D341Med (cell line): ENCODE data around the gene PRM1.

ENCODE experiments used
- DNase-seq: peaks from one replicate; pipeline ENCODE4 v3.0.0; 2012; ENCODE audit warnings: low spot score

The PRM1 gene

DNA sequence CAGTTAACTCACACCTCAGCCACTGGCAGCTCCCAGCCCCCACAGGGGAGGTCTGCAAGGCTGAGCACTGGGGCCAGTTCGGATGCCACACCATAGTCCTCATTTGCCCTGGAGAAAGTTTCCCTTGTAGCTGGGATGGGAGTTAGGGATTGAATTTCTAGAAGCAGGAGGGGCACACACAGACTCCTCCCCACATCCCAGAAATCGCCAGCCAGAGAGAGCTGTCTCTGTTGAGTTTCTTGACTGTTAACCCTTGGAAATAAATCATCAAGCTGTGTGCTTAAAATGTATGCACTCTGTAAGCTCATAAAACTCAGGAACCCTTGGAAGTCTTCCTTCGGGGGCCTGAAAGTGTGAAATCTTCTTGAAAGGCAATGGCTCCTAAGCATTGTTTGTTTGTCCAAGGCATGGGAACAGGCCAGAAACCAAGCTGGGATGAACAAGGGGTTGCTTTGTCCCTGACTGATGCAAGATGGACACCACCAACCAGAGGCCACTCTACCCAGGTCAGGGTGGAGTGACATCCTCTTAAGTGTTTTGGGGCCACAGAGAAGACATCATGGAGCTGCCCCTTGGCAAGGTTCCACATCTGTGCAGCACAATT is 7.3 kb downstream of the PRM1 start:
- DNase-seq, result no peak

DNA sequence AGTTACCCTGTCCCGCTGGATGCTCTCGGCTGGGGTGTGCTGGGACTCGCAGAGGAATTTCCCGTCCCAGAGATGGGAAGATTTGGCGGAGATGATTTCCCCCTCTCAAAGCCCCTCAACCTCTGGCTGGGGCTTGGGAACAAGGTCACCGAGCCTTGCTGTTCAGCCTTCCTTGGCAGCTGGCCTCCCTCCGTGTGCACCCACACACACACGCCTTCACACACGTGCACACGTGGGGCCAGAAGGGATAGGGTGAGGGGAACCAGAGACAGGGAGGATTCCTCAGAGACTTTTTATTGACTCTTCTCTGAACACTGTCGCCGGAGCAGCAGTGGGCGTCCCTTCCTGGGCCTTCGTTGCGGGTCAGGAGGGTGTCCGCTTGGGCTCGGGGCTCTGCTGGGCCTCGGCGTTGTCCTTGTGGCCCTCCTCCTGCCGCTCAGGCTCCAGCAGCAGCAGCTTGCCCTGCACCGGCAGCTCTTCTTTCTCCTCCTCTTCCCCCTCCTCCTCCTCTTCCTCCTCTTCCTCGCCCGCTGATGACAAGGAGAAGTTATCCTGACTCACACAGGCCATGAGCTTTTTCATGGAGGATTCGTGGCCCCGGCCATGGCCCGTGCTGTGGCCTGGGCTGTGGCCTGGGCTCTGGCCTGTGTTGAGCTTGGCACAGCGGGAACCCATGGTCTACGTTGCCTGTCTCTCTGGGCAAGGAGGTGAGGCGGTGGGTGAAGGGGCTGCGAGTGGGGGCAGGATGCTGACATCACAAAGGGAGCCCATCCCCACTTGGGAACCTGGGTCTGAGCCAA is 8.0 kb downstream of the PRM1 start, which contains the start of gene PRM3:
Gene PRM3 (minus strand): TSS at position 709 of the 800 bp plus-strand sequence. CDS start 34 bp downstream, at position 675.
- DNase-seq, result no peak

DNA sequence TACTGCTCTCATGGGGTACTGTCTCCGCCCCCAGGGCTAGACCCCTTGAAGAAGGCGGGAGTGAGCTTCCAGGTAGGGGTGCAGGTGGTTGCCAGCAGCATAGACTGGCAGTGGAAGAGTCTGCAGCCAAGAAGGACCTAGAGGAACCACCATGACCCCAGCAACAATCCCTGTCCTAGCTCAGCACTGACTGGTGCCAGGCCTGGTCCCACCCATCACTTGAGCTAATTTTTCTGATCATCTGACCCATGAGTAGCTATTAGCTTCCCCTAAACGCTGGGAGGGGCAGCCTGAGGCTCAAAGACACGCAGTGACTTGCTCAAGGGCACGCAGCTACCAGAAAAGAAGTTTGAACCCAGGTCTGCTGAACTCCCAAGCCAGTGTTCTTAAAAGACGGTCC is 8.6 kb downstream of the PRM1 start:
- DNase-seq, result no peak

DNA sequence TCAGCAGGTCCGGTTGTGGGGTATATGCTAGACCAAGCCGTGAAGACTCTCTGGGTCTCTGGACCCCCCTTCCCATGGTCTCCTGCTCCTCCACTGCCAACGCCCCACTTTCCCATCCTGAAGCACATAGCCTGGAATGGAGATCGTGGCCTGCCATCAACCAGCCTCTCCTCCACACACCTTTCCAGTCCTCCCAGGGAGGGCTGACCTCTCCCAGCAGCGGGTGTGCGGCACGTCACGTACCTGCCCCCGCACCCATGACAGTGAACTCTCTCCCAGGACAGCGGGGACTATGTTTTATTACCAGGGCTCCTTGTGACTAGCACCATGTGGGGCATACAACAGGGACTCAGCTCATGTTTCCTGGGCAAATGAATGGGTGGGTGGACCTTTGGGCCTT is 9.5 kb downstream of the PRM1 start:
- DNase-seq, result no peak

DNA sequence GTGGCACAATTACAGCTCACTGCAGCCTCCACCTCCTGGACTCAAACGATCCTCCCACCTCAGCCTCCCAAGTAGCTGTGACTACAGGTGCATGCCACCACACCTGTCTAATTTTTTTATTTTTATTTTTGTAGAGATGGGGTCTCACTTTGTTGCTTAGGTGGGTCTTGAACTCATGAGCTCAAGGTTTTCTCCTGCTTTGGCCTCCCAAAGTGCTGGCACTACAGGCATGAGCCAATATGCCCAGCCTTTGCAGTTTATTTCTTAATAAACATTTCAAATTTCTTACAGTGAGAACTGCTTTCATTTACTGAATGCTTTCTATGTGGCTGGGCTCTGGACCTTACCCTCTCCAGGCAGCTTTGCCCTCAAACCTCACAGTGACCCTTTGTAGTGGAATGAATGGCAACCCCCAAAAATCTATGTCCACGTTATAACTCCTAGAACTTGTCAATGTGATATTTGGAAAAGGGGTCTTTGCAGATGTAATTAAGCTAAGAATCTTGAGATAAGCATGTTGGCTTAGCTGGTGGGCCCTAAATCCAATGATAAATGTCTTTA is 10.4 kb downstream of the PRM1 start:
- no peak for DNase-seq

DNA sequence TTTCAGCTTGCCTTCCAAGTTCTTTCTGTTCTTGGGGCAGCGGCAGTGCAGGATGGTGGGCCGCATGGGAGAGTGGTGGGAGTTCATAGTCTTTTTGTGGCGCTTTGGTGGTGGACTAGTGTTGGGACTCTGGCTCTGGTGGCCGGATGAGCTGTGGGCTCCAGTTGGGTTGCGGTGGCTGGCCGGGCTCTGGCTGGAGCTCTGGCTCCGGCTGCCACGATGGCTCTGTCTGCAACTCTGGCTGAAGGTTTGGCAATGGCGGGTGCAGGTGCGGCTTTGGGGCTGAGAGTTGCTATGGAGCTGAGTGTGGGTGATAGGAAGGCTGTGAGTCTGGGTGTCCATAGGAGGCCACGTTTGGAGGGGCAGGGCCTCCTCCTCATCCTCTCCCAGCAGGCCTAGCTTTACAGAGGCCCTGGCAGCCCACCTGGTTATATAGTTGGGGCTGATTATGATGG is 12.2 kb downstream of the PRM1 start, which contains the start of gene TNP2:
Gene TNP2 (minus strand): TSS at position 405 of the 455 bp plus-strand sequence. CDS start 63 bp downstream, at position 342.
- DNase-seq, result no peak

DNA sequence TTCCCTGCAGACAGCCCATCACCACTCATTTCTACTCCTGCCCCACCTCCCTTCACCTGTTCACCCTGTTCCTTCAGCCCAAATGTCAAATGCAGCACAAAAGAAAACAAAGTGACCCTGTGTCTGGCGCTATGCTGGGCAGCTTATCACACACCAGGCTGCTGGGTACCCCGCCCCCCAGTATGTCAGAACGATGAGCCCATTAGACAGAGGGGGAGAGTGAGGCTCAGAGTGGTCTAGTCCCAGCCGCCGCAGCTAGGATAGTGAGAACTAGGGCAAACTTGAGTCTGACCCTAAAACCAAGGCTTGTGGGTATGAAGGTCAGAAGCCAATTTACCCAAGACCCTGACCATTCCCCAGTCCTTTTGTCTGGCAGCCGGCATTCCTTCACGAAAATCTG is 16.0 kb downstream of the PRM1 start:
- no peak for DNase-seq

DNA sequence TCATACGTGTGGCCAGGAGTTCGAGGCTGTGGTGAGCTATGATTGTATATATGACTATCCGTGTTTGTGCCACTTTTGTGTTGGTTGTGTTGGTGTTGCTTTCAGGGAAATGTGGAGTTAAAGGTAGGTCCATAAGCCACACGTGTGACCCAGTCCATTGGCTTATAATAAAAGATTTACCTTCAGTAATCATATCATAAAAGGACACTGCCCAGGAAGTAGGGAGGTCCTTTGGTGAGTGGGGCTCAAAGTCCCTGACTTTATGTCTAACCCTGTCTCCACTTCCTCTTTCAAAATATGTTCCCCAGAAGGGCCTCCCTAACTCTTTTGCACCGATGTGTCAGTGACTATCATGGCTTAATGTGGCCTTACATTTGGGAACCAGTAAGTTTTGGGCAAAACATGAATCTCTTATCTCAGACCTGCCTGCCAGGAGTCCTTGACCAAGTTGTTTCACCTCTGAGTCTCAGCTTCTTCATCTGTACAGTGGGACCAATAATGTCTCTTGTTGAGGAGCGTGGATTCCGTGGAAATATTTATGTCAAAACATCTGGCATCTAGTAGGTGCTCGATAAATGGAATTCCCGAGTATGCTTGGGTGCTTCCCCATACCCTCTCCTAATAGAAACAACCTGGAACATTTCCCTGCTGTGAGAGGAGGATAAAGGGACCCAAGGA is 16.8 kb downstream of the PRM1 start:
- DNase-seq, result no peak

DNA sequence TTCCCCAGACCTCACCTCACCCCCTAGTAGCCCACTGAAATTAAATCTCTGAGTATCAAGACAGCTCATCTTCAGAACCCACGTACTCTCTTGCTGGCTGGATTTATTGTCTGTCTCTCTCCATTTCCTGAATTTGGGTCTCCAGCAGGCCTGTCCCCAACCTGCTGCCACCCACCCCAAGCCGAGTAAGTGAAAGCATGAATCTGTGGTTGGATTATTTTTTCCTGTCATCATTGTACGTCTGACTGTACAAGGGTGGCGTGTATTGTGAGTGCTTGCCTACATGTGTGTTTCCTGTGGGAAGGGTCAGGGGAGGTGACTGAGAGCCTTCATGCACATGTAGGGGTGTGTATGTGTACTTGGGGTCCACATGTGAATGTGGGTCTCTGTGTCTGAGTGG is 17.4 kb downstream of the PRM1 start:
- DNase-seq, result no peak

DNA sequence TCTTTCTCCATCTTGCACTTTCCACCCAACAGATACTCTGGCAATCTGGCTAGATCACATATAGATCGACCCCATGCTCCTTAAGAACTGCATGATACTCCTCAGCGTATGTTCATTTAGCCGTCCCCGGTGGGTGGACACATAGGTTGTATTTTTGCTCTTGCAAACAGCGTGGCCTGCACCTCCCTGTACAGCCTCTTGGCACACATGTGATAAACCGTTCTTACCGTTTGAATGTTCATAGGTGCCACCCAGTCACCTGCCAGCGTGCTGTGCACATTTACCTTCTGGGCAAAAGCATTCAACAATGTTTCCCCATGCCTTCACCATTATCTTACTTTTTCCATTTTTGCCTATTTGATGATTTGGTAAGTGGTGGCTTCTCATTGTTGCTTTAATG is 18.2 kb downstream of the PRM1 start:
- DNase-seq, result no peak

DNA sequence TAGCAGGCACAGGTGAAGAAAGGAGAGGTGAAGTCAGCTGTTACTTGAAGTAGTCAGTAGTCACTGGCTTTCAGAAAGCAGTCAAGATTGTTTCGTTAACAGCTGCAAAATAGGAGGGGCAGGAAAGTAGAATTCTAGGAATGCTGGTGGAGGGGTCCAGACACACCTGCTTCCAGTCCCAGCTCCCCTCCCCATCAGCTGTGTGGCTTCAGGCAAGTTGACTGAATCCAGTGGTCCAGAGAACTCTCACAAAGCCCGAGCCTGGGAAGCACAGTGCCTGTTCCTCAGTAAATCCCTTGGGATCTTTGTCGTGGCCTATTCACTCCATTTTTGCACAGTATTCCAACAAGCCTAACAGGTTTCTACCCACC is 20.5 kb downstream of the PRM1 start:
- no peak for DNase-seq

DNA sequence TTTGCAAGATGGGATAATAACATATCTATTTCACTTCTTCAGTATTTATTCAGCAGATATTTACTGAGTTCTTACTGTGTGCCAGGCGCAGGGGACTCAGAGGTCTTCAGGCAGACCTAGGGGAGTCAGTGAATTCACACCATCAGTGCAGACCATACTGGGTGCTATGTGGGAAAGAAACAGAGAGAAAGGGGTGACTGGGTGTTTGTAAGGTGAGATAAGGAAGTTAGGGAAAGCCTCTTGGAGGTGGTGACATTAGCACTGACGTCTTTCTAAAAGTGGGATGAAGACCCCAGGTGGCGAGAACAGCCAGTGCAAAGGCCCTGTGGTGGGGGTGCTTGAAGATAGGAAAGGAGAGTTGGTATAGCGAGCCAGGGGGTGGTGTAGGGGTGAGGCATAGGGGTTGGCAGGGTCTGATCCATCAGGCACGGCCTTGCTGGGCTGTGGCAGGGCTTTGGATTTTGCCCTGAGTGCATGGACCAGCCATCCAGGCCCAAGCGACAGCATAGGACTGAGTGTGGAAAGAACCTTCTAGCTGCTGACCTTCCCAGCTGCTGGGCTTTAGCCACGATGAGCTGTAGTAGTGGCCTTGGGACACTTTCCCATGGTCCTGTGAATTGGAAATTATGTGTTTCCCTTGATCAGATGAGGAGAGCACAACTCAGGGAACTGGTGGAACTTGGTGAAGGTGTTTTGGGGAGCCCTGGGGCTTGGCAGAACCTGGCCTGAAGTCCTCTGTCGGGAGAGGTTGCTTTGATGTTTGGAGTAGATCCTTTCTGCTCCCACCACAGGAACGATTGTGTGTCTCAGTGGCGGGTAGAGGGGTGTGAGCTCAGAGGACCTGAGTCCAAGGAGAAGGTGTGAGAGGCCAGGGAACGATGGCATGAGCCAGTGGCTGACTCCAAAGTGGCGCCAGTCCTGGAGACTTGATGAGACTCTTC is 21.2 kb downstream of the PRM1 start:
- DNase-seq, result no peak

DNA sequence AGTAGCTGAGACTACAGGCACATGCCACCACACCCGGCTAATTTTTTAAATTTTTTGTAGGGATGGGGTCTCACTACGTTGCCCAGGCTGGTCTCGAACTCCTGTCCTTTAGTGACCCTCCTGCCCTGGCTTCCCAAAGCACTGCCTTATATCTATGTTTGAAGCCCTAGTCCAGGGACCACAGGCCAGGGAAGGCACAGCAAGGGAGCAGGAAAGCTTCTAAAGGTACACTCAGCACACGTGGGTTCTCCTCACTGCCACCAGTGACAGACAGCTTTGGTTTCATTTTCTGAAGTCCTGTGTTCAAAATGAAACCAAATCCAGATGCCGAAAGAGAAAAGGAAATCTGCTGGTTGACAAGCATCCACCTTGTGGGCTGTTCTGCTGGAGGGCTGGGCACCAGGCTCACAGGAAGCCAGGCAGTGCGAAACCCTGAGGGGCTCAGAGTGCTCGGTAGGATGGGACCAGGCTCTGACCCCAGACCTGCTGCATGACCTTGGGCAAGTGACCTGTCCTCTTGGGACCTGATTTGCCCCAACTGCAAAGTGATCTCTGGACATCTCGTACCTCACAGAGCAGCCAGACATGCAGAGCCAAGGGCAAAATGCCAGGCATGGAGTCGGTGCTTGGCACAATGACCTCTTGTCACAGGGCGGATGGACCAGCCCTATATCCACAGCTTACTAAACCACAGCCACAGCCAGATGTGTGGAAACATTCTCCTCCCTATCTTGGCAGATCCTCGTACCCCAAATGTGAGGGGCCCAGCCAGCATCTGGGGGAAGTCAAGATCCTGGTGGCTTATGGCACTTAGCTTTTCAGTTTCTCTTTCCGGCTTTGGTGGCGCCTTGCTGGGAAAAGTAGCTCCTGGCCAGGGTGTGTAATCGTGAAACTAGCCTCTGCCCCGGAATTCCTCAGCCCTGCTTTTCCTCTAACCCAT is 22.3 kb downstream of the PRM1 start:
- DNase-seq, result no peak

DNA sequence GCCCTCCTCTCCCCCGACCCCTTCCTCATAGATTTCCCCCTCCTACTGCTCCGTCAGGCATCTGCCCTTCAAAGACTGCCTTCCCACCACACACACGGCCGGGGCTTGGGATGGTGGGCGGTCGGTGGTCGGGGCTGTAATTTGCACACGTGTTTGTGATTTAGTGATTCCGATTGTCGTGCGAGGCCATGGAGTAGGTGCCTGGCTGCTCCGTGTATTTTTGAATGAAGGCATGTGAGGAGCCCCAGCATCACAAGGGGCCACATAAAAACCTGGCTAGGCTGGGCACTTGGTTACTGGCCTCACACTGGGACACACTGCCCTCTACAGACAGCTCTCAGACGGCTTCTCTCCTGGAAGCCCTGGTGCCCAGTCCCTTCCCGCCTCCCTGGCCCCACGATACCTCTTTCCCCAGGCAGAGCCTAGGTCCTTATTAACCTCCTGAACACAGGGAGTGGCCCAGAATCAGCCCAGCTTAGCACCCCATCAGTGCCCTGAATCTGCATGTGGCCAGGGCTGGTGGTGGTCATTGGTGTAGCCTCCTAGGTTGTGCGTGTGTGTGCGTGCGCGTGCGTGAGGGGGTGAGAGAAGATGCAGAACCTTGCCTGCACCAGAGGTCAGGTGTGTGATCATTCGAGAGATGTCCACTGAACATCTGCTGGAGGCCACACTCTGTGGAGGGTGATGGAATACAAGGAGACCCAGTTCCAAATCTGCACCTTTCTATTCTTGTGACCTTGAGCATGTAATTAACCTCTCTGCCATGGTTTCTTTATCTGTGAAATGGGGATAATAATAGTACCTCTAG is 23.8 kb downstream of the PRM1 start:
- peak; percentile 77 for DNase-seq

DNA sequence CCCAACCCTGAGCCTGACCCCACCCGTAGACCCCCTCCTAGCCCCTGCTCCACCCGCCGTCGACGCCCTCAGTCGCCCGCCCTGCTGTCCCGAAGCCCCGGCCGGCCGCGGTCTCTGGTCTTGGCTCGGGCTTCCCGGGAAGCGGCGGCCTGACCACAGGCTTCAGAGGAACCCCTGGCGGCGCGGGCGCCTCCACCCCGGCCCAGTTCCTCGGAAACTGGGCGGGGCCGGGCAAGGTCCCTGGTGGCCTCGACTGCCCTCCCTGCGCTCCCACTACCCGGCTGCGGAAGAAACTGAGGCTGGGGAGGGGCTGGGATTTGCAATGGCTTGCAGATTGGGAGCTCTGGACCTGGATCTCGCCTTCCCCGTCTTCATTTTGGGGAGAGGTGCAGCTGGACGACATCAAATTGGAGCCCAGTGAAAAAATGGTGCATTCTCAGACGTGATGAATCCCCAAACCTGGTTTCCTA is 24.4 kb downstream of the PRM1 start:
- DNase-seq, result peak; percentile 63

DNA sequence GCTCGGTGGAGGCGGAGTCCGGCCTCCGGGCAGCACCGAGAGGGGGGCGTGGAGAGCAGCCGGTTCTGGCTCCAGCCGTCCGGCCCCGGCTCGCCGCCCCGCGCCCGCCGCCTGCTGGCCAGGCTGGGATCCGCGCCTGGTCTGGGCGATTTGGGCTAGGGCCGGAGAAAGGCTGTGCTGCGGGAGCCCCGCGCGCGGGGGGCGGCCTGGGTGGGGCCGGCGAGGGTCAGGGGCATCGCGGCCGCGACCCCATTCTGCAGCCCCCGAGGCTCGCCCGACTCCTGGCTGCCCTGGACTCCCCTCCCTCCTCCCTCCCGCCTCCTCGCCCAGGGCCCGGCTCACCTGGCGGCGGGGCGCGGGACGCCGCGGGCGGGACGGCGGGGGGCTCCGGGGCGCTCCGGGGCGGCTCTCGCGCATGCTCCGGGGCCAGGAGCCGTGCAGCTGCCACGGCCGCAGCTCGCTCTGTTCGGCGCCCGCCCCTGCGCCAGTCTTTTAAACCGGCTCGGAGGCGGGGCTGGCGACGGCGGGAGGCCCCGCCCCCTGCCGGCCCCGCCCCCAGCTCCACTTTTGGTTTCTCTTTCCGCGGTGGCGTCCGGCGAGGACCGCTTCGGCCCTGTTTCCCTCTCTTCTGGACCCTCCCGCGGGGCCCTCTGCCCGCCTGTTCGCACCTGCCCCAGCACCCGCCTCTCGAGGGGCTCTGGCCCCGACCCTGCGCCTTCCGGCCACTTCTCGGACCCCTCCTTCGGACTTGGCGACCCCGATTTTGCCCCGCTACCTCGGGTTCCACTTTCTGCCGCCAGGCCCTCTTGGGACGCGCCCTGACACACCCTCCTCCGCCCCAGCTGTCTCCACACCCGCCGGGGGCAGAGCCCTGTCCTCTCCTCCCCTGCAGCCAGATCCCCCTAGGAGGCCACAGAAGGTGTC is 25.1 kb downstream of the PRM1 start, which contains the start of gene SOCS1:
Gene SOCS1 (minus strand): TSS at position 468 of the 924 bp plus-strand sequence. CDS start 726 bp downstream, outside the sequence.
- DNase-seq, result peak; percentile 92

DNA sequence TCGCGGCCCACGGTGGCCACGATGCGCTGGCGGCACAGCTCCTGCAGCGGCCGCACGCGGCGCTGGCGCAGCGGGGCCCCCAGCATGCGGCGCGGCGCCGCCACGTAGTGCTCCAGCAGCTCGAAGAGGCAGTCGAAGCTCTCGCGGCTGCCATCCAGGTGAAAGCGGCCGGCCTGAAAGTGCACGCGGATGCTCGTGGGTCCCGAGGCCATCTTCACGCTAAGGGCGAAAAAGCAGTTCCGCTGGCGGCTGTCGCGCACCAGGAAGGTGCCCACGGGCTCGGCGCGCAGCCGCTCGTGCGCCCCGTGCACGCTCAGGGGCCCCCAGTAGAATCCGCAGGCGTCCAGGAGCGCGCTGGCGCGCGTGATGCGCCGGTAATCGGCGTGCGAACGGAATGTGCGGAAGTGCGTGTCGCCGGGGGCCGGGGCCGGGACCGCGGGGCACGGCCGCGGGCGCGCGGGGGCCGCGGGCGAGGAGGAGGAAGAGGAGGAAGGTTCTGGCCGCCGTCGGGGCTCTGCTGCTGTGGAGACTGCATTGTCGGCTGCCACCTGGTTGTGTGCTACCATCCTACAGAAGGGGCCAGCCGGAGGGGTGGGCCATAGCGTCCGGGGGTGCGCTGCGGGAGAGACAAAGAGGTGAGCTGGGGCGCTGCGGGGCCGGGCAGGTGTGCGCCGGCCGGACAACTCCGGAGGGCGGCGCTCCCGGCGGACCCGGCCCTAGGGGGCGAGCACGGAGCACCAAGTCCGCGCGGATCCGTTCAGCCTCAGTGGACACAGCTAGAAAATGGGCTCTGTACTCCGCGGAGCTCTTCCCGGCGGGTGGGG is 26.0 kb downstream of the PRM1 start:
- DNase-seq, result peak; percentile 65
